ENCODE data around the gene TMEM181. TPM values are rescaled to one million over a fixed set of nuclear protein-coding genes. Genes with fewer than 3 reads are reported as not detected.

TMEM181 gene
- total RNA-seq, 1 experiment from 2014 or later = 41.3 TPM

GRCh38 chr6:158572653-158573541 is 13.0 kb downstream of the TMEM181 start:
- H3K4me1 ChIP-seq (replicated peaks) = peaks cover 3% of the 10 kb centered on the region; the same call in 1 of the 2 replicates
- H3K27me3 ChIP-seq (replicated peaks) = no peaks in the 10 kb centered on the region
- H3K9me3 ChIP-seq (replicated peaks) = peaks cover 3% of the 10 kb centered on the region; the same call in 1 of the 2 replicates
- peaks cover 45% of the 10 kb centered on the region for H3K36me3 ChIP-seq
- H3K27ac ChIP-seq = no peak overlapping the region
- DNase-seq (ENCODE audit: low read depth in 1 of 2, low spot score in 2 of 2) = peak in 1 of 2 experiments; percentile 33
- no peak overlapping the region for H3K4me3 ChIP-seq

- Histone ChIP-seq H3K27ac (no peak overlapping the region), H3K4me3 (no peak overlapping the region), H3K4me1 (replicated peaks) (peaks cover 3% of the 10 kb centered on the region; the same call in 1 of the 2 replicates), H3K9me3 (replicated peaks) (peaks cover 3% of the 10 kb centered on the region; the same call in 1 of the 2 replicates), H3K27me3 (replicated peaks) (no peaks in the 10 kb centered on the region), H3K36me3 (peaks cover 46% of the 10 kb centered on the region)
- DNase-seq (ENCODE audit: low read depth in 1 of 2, low spot score in 2 of 2) = peak in 1 of 2 experiments; percentile 28
Observed at GRCh38 chr6:158573542-158573931, 13.6 kb downstream of the TMEM181 start.

GRCh38 chr6:158574800-158575199 is 14.9 kb downstream of the TMEM181 start:
- H3K36me3 ChIP-seq = peaks cover 46% of the 10 kb centered on the region

GRCh38 chr6:158575550-158575949 is 15.7 kb downstream of the TMEM181 start:
- DNase-seq (ENCODE audit: low read depth in 1 of 2, low spot score in 2 of 2) = no peak
- H3K27ac ChIP-seq = no peak overlapping the region
- H3K9me3 ChIP-seq (replicated peaks) = peaks cover 3% of the 10 kb centered on the region; the same call in 1 of the 2 replicates
- no peaks in the 10 kb centered on the region for H3K27me3 ChIP-seq (replicated peaks)
- no peak overlapping the region for H3K4me3 ChIP-seq
- H3K4me1 ChIP-seq (replicated peaks) = peaks cover 3% of the 10 kb centered on the region; the same call in 1 of the 2 replicates
- peaks cover 46% of the 10 kb centered on the region for H3K36me3 ChIP-seq

More at GRCh38 chr6:158574800-158575199, 14.9 kb downstream of the TMEM181 start:
- H3K27ac ChIP-seq = no peak overlapping the region
- peaks cover 3% of the 10 kb centered on the region; the same call in 1 of the 2 replicates for H3K4me1 ChIP-seq (replicated peaks)
- no peaks in the 10 kb centered on the region for H3K27me3 ChIP-seq (replicated peaks)
- peak in 1 of 2 experiments; percentile 7 for DNase-seq (ENCODE audit: low read depth in 1 of 2, low spot score in 2 of 2)
- H3K4me3 ChIP-seq = no peak overlapping the region
- peaks cover 3% of the 10 kb centered on the region; the same call in 1 of the 2 replicates for H3K9me3 ChIP-seq (replicated peaks)

- Histone ChIP-seq H3K36me3 (peaks cover 56% of the 10 kb centered on the region), H3K27ac (no peak overlapping the region), H3K4me1 (replicated peaks) (no peaks in the 10 kb centered on the region), H3K4me3 (no peak overlapping the region), H3K27me3 (replicated peaks) (no peaks in the 10 kb centered on the region), H3K9me3 (replicated peaks) (no peaks in the 10 kb centered on the region)
- no peak for DNase-seq (ENCODE audit: low read depth in 1 of 2, low spot score in 2 of 2)
Observed at GRCh38 chr6:158584236-158584651, 24.4 kb downstream of the TMEM181 start.

GRCh38 chr6:158586652-158587051 is 26.8 kb downstream of the TMEM181 start:
- H3K4me1 ChIP-seq (replicated peaks) = no peaks in the 10 kb centered on the region
- no peak overlapping the region for H3K27ac ChIP-seq
- no peak overlapping the region for H3K4me3 ChIP-seq
- DNase-seq (ENCODE audit: low read depth in 1 of 2, low spot score in 2 of 2) = no peak
- H3K27me3 ChIP-seq (replicated peaks) = no peaks in the 10 kb centered on the region
- peaks cover 68% of the 10 kb centered on the region for H3K36me3 ChIP-seq
- no peaks in the 10 kb centered on the region for H3K9me3 ChIP-seq (replicated peaks)

GRCh38 chr6:158589366-158589765 is 29.5 kb downstream of the TMEM181 start:
- no peaks in the 10 kb centered on the region for H3K27me3 ChIP-seq (replicated peaks)
- H3K27ac ChIP-seq = no peak overlapping the region
- H3K4me3 ChIP-seq = no peak overlapping the region
- H3K9me3 ChIP-seq (replicated peaks) = no peaks in the 10 kb centered on the region
- H3K36me3 ChIP-seq = peaks cover 71% of the 10 kb centered on the region
- DNase-seq (ENCODE audit: low read depth in 1 of 2, low spot score in 2 of 2) = no peak
- no peaks in the 10 kb centered on the region for H3K4me1 ChIP-seq (replicated peaks)

GRCh38 chr6:158591134-158591809 is 31.4 kb downstream of the TMEM181 start:
- Histone ChIP-seq H3K27ac (no peak overlapping the region), H3K4me1 (replicated peaks) (no peaks in the 10 kb centered on the region), H3K27me3 (replicated peaks) (no peaks in the 10 kb centered on the region), H3K9me3 (replicated peaks) (no peaks in the 10 kb centered on the region), H3K36me3 (peaks cover 64% of the 10 kb centered on the region), H3K4me3 (no peak overlapping the region)
- DNase-seq (ENCODE audit: low read depth in 1 of 2, low spot score in 2 of 2) = no peak

- H3K4me1 ChIP-seq (replicated peaks) = no peaks in the 10 kb centered on the region
- H3K4me3 ChIP-seq = no peak overlapping the region
- H3K36me3 ChIP-seq = peaks cover 59% of the 10 kb centered on the region
- H3K9me3 ChIP-seq (replicated peaks) = no peaks in the 10 kb centered on the region
- H3K27ac ChIP-seq = no peak overlapping the region
- H3K27me3 ChIP-seq (replicated peaks) = no peaks in the 10 kb centered on the region
- DNase-seq (ENCODE audit: low read depth in 1 of 2, low spot score in 2 of 2) = no peak
Observed at GRCh38 chr6:158591810-158592209, 31.9 kb downstream of the TMEM181 start.

GRCh38 chr6:158593670-158594069 is 33.8 kb downstream of the TMEM181 start:
- Histone ChIP-seq H3K4me3 (no peak overlapping the region), H3K27ac (no peak overlapping the region), H3K27me3 (replicated peaks) (no peaks in the 10 kb centered on the region), H3K36me3 (peaks cover 50% of the 10 kb centered on the region), H3K9me3 (replicated peaks) (no peaks in the 10 kb centered on the region), H3K4me1 (replicated peaks) (no peaks in the 10 kb centered on the region)
- peak in 1 of 2 experiments; percentile 15 for DNase-seq (ENCODE audit: low read depth in 1 of 2, low spot score in 2 of 2)

GRCh38 chr6:158595223-158595622 is 35.3 kb downstream of the TMEM181 start:
- Histone ChIP-seq H3K4me1 (replicated peaks) (no peaks in the 10 kb centered on the region), H3K36me3 (peaks cover 49% of the 10 kb centered on the region), H3K27me3 (replicated peaks) (no peaks in the 10 kb centered on the region), H3K4me3 (no peak overlapping the region), H3K9me3 (replicated peaks) (no peaks in the 10 kb centered on the region), H3K27ac (no peak overlapping the region)
- DNase-seq (ENCODE audit: low read depth in 1 of 2, low spot score in 2 of 2) = no peak

- no peaks in the 10 kb centered on the region for H3K9me3 ChIP-seq (replicated peaks)
- DNase-seq (ENCODE audit: low read depth in 1 of 2, low spot score in 2 of 2) = no peak
- H3K4me1 ChIP-seq (replicated peaks) = no peaks in the 10 kb centered on the region
- H3K27ac ChIP-seq = no peak overlapping the region
- H3K36me3 ChIP-seq = peaks cover 46% of the 10 kb centered on the region
- no peak overlapping the region for H3K4me3 ChIP-seq
- H3K27me3 ChIP-seq (replicated peaks) = no peaks in the 10 kb centered on the region
Observed at GRCh38 chr6:158596861-158597260, 37.0 kb downstream of the TMEM181 start.

- no peak for DNase-seq (ENCODE audit: low read depth in 1 of 2, low spot score in 2 of 2)
- Histone ChIP-seq H3K36me3 (peaks cover 39% of the 10 kb centered on the region), H3K27ac (no peak overlapping the region), H3K9me3 (replicated peaks) (no peaks in the 10 kb centered on the region), H3K27me3 (replicated peaks) (no peaks in the 10 kb centered on the region), H3K4me1 (replicated peaks) (no peaks in the 10 kb centered on the region), H3K4me3 (no peak overlapping the region)
Observed at GRCh38 chr6:158597565-158597964, 37.7 kb downstream of the TMEM181 start.

- Histone ChIP-seq H3K27me3 (replicated peaks) (no peaks in the 10 kb centered on the region), H3K4me3 (no peak overlapping the region), H3K36me3 (peaks cover 32% of the 10 kb centered on the region), H3K27ac (no peak overlapping the region), H3K4me1 (replicated peaks) (no peaks in the 10 kb centered on the region), H3K9me3 (replicated peaks) (no peaks in the 10 kb centered on the region)
- no peak for DNase-seq (ENCODE audit: low read depth in 1 of 2, low spot score in 2 of 2)
Observed at GRCh38 chr6:158599635-158600034, 39.7 kb downstream of the TMEM181 start.

Measured in SJSA1 (cell line).